Islet of Langerhans (tissue), 1 donor: Measurements from ENCODE around the gene EPG5.
"Not testable (repeated sequence)": the region's sequence is repeated elsewhere in the genome, so short reads cannot be mapped to it uniquely, and the experiment has no call there.

ENCODE experiments used
- FAIRE-seq: peaks from one replicate; lab custom pipeline; 2011; peaks lifted over from hg19 to GRCh38; lab: Jason Lieb, UNC

EPG5 gene

GRCh38 chr18:45838302-45839070 lies 128.6 kb downstream of the EPG5 start:
- FAIRE-seq: no peak

GRCh38 chr18:45837283-45838070 lies 129.7 kb downstream of the EPG5 start:
- no peak for FAIRE-seq

GRCh38 chr18:45836242-45837205 lies 130.6 kb downstream of the EPG5 start:
- FAIRE-seq: no peak

DNA sequence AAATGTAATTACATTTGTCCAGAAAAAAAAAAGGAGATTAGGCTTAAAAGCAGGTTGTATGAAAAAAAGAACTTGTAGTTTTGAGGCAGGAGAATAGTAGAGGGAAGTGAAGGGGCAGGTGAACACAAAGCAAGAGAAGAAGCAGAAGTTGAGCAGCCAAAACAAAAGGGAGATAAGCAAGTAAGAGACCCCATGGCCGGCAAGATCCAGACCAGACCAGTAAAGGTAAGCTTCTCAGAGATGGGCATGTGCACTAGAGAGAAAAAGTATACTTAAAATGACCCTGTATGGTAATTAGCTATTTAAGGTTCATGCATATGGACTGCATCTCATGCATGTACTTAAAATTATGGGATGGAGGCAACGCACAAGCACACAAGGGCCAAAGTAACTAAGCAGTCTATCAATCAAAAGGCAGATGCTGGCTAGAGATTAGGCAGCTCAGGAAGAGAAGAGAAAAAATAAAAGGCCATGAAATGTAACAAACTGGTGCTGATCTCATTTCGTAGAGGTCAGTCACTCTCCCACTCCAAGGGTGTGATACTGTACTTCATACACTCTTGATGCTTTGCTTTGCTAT lies 132.0 kb downstream of the EPG5 start:
- FAIRE-seq: no peak

DNA sequence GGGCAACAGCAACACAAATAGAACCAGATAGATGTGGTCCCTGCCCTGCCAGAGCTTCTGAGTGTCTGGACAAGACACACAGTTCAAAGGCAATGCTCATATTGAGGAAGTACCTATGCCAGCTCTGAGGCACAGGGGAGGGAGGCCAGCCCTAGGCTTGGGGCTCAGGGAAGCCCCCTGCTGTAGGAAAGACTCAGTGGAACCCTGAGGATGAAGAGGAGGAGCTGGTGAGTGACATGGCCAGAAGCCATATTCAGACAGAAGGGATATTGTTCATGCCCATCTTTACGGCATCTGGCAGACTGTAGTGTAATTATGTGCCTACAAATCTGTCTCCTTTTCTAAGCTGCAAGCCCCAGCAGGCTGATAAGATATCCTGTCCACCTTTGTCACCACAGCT lies 132.8 kb downstream of the EPG5 start:
- no peak for FAIRE-seq

DNA sequence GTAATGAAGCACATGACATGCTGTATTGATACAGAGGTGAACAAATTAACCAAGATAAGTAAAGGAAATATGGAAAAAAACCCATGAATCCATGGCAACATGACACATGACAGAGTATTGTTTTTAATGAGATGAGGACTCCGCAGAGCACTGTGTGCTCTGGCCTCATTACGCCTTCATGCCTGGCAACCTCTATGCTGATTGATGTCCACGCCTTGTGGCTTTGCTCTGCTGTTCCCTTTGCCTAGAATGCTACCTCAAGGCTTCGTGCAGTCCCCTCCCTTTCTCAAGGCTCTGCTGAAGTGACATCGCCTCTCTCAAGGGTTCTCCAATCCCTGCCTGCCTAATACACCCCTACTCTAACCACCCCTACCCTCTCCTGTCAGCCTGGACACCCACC lies 133.3 kb downstream of the EPG5 start:
- FAIRE-seq: peak; percentile 89

- FAIRE-seq: no peak
Observed at GRCh38 chr18:45830917-45831316, 136.2 kb downstream of the EPG5 start.

DNA sequence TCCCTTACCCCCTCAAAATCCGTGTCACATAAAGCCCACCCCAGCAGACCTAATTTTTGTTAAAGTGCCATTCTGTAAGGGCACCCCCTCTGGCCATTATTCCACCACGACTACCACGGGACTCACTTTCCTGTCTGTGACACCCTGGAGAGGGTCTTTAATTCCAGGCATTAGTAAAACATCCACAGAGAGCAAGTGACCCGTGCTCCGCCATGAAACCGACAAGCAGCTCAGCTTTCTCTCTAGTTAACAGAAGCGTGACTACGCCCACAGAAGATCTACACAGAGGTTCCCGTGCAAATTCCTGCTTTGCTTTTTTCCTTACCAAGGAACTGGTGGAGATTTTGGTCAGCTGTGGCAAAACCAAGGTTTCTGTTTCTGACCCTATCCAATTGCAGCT lies 137.3 kb downstream of the EPG5 start:
- FAIRE-seq: no peak

DNA sequence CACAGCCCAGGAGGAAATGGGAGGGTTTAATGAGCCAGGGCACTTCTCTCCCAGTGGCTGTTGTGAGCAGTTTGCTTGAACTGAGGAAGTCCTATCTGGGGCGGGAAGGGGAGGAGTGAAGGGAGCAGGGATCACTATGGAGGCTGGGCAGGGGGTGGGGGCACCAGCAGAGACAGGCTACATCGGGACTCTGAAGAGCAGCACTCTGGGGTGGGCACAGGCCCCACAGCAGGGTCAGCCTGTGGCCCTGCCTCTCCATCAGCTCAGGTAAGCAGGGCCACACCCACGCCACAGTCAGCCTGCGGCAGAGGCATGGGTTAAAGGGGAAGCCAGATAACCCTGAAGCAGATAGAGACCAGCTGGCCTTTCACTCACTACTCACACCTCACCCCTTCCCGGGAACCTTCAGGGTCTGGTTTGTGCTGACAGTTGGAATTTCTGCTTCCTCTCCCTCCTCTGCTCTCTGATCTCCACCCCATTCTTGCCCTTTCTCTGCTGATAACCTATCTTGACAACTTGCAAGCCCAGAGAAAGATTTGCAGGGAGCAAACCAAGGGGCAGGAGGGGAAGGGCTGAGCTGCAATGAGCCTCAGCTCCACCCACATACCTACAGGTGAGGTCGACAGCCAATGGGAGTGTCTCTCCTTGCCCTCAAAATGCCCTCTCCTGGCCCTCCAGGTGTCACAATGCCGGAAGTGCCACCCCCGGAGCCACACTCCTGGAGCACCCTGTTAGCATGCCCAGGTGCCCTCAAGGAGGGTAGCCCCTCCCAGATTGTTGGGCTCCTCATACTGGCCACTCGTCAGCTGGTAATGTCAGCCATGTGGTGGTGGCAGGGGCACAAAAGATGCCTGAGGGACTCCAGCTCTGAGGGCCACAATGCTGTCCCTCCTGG lies 138.0 kb downstream of the EPG5 start:
- FAIRE-seq: no peak

GRCh38 chr18:45826716-45827115 lies 140.4 kb downstream of the EPG5 start:
- not testable (repeated sequence) for FAIRE-seq

GRCh38 chr18:45826084-45826483 lies 141.0 kb downstream of the EPG5 start:
- FAIRE-seq: no peak

DNA sequence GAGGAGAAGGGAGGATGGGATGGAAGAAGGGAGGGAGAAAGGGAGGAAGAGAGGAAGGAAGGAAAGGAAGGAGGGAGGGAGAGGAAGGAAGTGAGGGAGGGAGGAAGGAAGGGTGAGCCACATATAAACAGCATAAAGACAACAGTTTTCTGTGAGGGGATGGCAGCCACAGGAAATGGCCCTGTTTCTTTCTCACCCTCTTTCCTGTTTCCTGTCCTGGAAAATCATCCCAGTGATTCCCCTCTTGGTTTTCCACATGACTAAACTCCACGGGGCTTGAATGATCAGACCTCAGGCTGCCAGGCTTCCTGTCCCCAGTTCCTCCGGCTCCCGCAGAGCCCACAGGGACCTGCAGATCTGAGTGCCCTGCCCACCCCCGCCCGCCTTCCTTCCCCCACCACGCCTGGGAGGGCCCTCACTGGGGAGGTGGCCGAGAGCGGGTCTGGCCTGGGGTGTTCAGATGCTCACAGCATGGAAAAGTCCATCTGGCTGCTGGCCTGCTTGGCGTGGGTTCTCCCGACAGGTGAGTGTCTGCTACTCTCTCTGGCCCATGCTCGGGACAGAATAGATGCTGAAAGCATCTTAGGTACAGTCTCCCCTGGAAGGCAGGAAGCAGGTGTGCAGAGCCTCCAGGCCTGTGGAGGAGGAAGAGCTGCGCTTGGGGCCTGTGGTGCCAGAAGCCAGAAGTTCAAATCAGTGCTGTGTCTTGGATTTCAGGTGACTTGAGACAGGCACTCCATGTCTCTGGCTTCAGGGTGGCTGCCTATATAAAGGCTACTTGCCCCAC lies 141.7 kb downstream of the EPG5 start, which contains the start of gene SIGLEC15:
SIGLEC15 (plus strand) TSS at position 418 of the 787 bp plus-strand sequence; CDS start at position 472, 54 bp downstream.
- FAIRE-seq: no peak

DNA sequence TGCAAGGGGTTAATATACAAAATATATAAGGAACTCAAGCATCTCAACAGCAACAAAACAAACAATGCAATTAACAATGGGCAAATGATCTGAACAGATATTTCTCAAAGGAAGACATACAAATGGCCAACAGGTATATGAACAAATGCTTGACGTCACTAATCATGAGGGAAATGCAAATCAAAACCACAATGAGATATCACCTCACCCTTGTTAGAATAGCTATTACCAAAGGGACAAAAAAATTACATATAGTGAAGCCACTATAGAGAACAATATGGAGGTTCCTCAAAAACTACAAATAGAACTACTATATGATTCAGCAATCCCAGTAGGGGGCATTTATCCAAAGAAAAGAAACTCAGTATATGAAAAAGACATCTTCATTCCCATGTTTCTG lies 145.4 kb downstream of the EPG5 start:
- FAIRE-seq: no peak

DNA sequence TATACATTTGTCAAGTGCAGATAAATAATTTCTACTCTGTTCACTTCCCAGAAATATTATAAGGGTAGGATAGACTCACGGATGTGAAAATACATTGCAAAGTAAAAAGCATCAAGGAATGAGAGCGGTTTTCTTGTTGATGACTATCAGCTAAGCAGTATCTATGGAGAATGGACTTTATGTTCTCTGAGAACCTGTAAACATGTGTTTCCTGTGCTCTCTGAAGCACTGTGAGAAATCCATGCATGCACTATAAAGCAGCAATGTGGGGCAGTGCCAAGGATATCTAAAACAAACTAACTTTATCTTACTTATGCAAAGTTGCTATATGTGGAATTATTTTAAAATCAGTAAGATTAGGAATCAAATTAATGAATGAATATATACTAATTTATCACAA lies 146.1 kb downstream of the EPG5 start:
- no peak for FAIRE-seq

GRCh38 chr18:45820106-45820745 lies 146.9 kb downstream of the EPG5 start:
- no peak for FAIRE-seq

DNA sequence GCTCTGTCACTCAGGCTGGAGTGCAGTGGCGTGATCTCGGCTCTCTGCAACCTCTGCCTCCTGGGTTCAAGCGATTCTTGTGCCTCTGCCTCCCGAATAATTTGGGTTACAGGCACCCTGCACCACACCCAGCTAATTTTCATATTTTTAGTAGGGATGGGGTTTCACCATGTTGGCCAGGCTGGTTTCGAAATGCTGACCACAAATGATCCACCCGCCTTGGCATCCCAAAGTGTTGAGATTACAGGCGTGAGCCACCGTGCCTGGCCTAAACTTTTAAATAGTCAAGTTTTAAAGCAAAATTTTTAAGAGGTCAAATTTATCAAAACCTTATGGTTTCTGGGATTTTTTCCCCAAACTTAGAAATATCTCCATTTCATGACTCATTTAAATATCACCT lies 148.4 kb downstream of the EPG5 start:
- FAIRE-seq: not testable (repeated sequence)

GRCh38 chr18:45817543-45817942 lies 149.6 kb downstream of the EPG5 start:
- no peak for FAIRE-seq

- not testable (repeated sequence) for FAIRE-seq
Observed at GRCh38 chr18:45814733-45815132, 152.4 kb downstream of the EPG5 start.

GRCh38 chr18:45807144-45807543 lies 160.0 kb downstream of the EPG5 start:
- FAIRE-seq: not testable (repeated sequence)

- no peak for FAIRE-seq
Observed at GRCh38 chr18:45806226-45806625, 160.9 kb downstream of the EPG5 start.
